GM06990 (cell line): ENCODE measurements around the gene RNF220.
"Not testable (repeated sequence)": the region's sequence is repeated elsewhere in the genome, so short reads cannot be mapped to it uniquely, and the experiment has no call there.

Experiments used
- DNase-seq: peaks from one replicate; pipeline ENCODE4 v3.0.0-alpha.2; 2011; ENCODE audit not compliant: insufficient read length; ENCODE audit errors: extremely low read depth
- H3K27me3 ChIP-seq: replicated peaks from 2 replicates; pipeline ENCODE4 v1.6.0; 2011; ENCODE audit warnings: low read length; ENCODE audit not compliant: control insufficient read depth, insufficient read depth
- H3K36me3 ChIP-seq: 2 replicates; pipeline ENCODE4 v1.5.1; 2011; ENCODE audit warnings: low read length; ENCODE audit not compliant: control insufficient read depth, insufficient read depth
- H3K4me3 ChIP-seq: replicated peaks from 2 replicates; pipeline ENCODE4 v1.5.1; 2011; ENCODE audit warnings: low read depth, mild to moderate bottlenecking, control low read depth, low read length
- CTCF ChIP-seq: IDR thresholded peaks from 2 replicates; pipeline ENCODE4 v1.5.1; 2011; ENCODE audit warnings: low read length, control low read depth, mild to moderate bottlenecking, inconsistent platforms; ENCODE audit not compliant: insufficient read depth, poor library complexity, severe bottlenecking

The RNF220 gene

GRCh38 chr1:44662683-44663030 lies 257.6 kb downstream of the RNF220 start:
- DNase-seq = no peak
- TF ChIP-seq CTCF = no peak
- no peak overlapping the region for H3K4me3 ChIP-seq

GRCh38 chr1:44663417-44663816 lies 258.4 kb downstream of the RNF220 start:
- no peak overlapping the region for H3K4me3 ChIP-seq
- DNase-seq = no peak
- H3K27me3 ChIP-seq = no peaks in the 10 kb centered on the region
- no peaks in the 10 kb centered on the region for H3K36me3 ChIP-seq
- no peak for TF ChIP-seq CTCF

More at GRCh38 chr1:44662683-44663030, 257.6 kb downstream of the RNF220 start:
- no peaks in the 10 kb centered on the region for H3K36me3 ChIP-seq
- H3K27me3 ChIP-seq = no peaks in the 10 kb centered on the region

GRCh38 chr1:44664730-44665370 lies 259.8 kb downstream of the RNF220 start:
- no peak overlapping the region for H3K4me3 ChIP-seq
- TF ChIP-seq CTCF = no peak
- H3K36me3 ChIP-seq = no peaks in the 10 kb centered on the region
- no peak for DNase-seq
- no peaks in the 10 kb centered on the region for H3K27me3 ChIP-seq

- not testable (repeated sequence) for H3K4me3 ChIP-seq, H3K36me3 ChIP-seq, H3K27me3 ChIP-seq, DNase-seq
Measured at GRCh38 chr1:44666719-44667118, 261.7 kb downstream of the RNF220 start.

GRCh38 chr1:44670751-44671640 lies 265.9 kb downstream of the RNF220 start:
- TF ChIP-seq CTCF = no peak
- DNase-seq = no peak
- Histone ChIP-seq H3K27me3 (no peaks in the 10 kb centered on the region), H3K4me3 (no peak overlapping the region), H3K36me3 (no peaks in the 10 kb centered on the region)

GRCh38 chr1:44672254-44672955 lies 267.4 kb downstream of the RNF220 start:
- DNase-seq = no peak
- no peaks in the 10 kb centered on the region for H3K36me3 ChIP-seq
- no peak overlapping the region for H3K4me3 ChIP-seq
- no peak for TF ChIP-seq CTCF
- H3K27me3 ChIP-seq = no peaks in the 10 kb centered on the region
